Trophoblast cell (in vitro differentiated cells and primary cell): ENCODE results near the gene MICU1.

Source experiments
- DNase-seq, 2 donors: peaks; one replicate each; pipeline ENCODE4 v3.0.0-alpha.2; 2016
- H2AFZ ChIP-seq: 2 replicates; pipeline ENCODE4 v1.6.1; 2013; ENCODE audit warnings: low read length, moderate library complexity, mild to moderate bottlenecking; ENCODE audit not compliant: insufficient read depth, poor library complexity
- H2AK5ac ChIP-seq: 2 replicates; pipeline ENCODE4 v1.6.1; 2013; ENCODE audit warnings: mild to moderate bottlenecking, low read length
- H2BK120ac ChIP-seq: 2 replicates; pipeline ENCODE4 v1.6.1; 2013; ENCODE audit warnings: low read length, mild to moderate bottlenecking, moderate library complexity; ENCODE audit not compliant: insufficient read depth, poor library complexity
- H2BK12ac ChIP-seq: 2 replicates; pipeline ENCODE4 v1.6.1; 2013; ENCODE audit warnings: mild to moderate bottlenecking, low read length, moderate library complexity
- H2BK5ac ChIP-seq: 2 replicates; pipeline ENCODE4 v1.6.1; 2013; ENCODE audit warnings: low read length, low read depth, moderate library complexity, mild to moderate bottlenecking; ENCODE audit not compliant: poor library complexity
- H3K14ac ChIP-seq: 2 replicates; pipeline ENCODE4 v1.6.1; 2013; ENCODE audit warnings: mild to moderate bottlenecking, low read length
- H3K18ac ChIP-seq: 2 replicates; pipeline ENCODE4 v1.6.1; 2013; ENCODE audit warnings: mild to moderate bottlenecking, low read length
- H3K23ac ChIP-seq: 2 replicates; pipeline ENCODE4 v1.6.1; 2013; ENCODE audit warnings: low read length
- H3K27ac ChIP-seq: 2 replicates; pipeline ENCODE4 v1.5.1; 2013; ENCODE audit warnings: low read depth, mild to moderate bottlenecking, inconsistent platforms, low read length, moderate library complexity
- H3K27me3 ChIP-seq: 2 replicates; pipeline ENCODE4 v1.6.1; 2013; ENCODE audit warnings: inconsistent platforms, mild to moderate bottlenecking, low read length, moderate library complexity; ENCODE audit not compliant: insufficient read depth
- H3K36me3 ChIP-seq, 2 experiments: 1 replicate in 1 of 2; 2 replicates in 1 of 2; pipeline ENCODE4 v1.6.1; 2013; ENCODE audit warnings: low read length in 2 of 2, mild to moderate bottlenecking in 2 of 2, moderate library complexity in 1 of 2; ENCODE audit not compliant: insufficient read depth in 2 of 2, control insufficient read depth in 1 of 2
- H3K4ac ChIP-seq: 2 replicates; pipeline ENCODE4 v1.6.1; 2013; ENCODE audit warnings: low read depth, mild to moderate bottlenecking, low read length, moderate library complexity
- H3K4me1 ChIP-seq, 2 experiments: 1 replicate in 1 of 2; 2 replicates in 1 of 2; pipeline ENCODE4 v1.6.1; 2013; ENCODE audit warnings: low read length in 2 of 2, mild to moderate bottlenecking in 2 of 2, moderate library complexity in 1 of 2; ENCODE audit not compliant: insufficient read depth in 2 of 2, control insufficient read depth in 1 of 2
- H3K4me2 ChIP-seq: 2 replicates; pipeline ENCODE4 v1.6.1; 2013; ENCODE audit warnings: inconsistent platforms, mild to moderate bottlenecking, low read length, moderate library complexity
- H3K4me3 ChIP-seq: 2 replicates; pipeline ENCODE4 v1.5.1; 2013; ENCODE audit warnings: mild to moderate bottlenecking, low read depth, low read length, inconsistent platforms
- H3K79me1 ChIP-seq: one replicate; pipeline ENCODE4 v1.6.1; 2013; ENCODE audit warnings: low read length
- H3K79me2 ChIP-seq: 2 replicates; pipeline ENCODE4 v1.6.1; 2013; ENCODE audit warnings: low read length, mild to moderate bottlenecking; ENCODE audit not compliant: control insufficient read depth, insufficient read depth, poor library complexity
- H3K9ac ChIP-seq: 2 replicates; pipeline ENCODE4 v1.6.1; 2013; ENCODE audit warnings: mild to moderate bottlenecking, low read length
- H3K9me3 ChIP-seq: 2 replicates; pipeline ENCODE4 v1.6.1; 2013; ENCODE audit warnings: low read depth, mild to moderate bottlenecking, control low read depth, inconsistent platforms, low read length; ENCODE audit not compliant: insufficient read depth
- H4K12ac ChIP-seq: 2 replicates; pipeline ENCODE4 v1.6.1; 2013; ENCODE audit warnings: low read depth, mild to moderate bottlenecking, low read length, moderate library complexity
- H4K8ac ChIP-seq: 2 replicates; pipeline ENCODE4 v1.6.1; 2013; ENCODE audit warnings: low read depth, mild to moderate bottlenecking, low read length, moderate library complexity
- H4K91ac ChIP-seq: one replicate; pipeline ENCODE4 v1.6.1; 2013; ENCODE audit warnings: low read depth, mild to moderate bottlenecking, low read length, moderate library complexity
- WGBS: extraction: QIAGEN DNeasy Blood & Tissue Kit; methylation state at CpG from one replicate; pipeline ENCODE4 v1.1.7; 2013; ENCODE audit warnings: missing lambda C conversion rate; ENCODE audit not compliant: insufficient read length, insufficient coverage; ENCODE audit errors: extremely low coverage; 5-methylcytosine and 5-hydroxymethylcytosine counted together

MICU1 gene

DNA sequence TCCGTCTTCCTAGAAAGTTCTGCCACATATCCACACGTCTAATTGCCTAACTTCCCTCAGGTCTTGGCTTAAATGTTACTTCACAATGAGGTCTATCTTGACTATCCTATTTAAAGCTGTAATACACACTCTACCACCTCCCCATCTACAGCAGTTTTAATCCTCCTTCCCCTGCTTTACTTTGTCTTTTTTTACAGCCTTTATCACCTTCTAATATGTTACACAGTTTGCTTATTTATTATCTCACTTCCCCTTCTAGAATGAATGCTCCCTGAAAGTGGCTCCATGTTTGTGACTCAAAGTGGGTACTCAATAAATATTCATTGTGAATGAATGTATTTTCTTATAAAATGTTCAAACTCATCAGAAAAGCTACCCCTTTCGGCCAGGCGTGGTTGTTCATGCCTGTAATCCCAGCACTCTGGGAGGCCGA lies 13.6 kb upstream of the MICU1 start:
- Histone ChIP-seq H3K79me2 (no peaks in the 10 kb centered on the region), H3K4me1 (no peaks in the 10 kb centered on the region), H2BK120ac (no peak overlapping the region), H2AFZ (no peak overlapping the region), H3K4me2 (no peak overlapping the region), H2BK12ac (no peak overlapping the region), H3K4me3 (no peak overlapping the region), H3K9ac (no peak overlapping the region), H3K27ac (no peak overlapping the region), H3K27me3 (no peaks in the 10 kb centered on the region), H3K36me3 (no peaks in the 10 kb centered on the region), H3K4ac (no peak overlapping the region), H2BK5ac (no peak overlapping the region), H3K23ac (no peak overlapping the region), H4K12ac (no peak overlapping the region), H2AK5ac (no peak overlapping the region), H3K79me1 (no peaks in the 10 kb centered on the region), H4K91ac (no peak overlapping the region), H3K9me3 (no peaks in the 10 kb centered on the region), H3K18ac (no peak overlapping the region), H3K14ac (no peak overlapping the region), H4K8ac (no peak overlapping the region)
- WGBS: no CpG with 5 or more reads among the region's 5 CpGs
- DNase-seq: no peak

DNA sequence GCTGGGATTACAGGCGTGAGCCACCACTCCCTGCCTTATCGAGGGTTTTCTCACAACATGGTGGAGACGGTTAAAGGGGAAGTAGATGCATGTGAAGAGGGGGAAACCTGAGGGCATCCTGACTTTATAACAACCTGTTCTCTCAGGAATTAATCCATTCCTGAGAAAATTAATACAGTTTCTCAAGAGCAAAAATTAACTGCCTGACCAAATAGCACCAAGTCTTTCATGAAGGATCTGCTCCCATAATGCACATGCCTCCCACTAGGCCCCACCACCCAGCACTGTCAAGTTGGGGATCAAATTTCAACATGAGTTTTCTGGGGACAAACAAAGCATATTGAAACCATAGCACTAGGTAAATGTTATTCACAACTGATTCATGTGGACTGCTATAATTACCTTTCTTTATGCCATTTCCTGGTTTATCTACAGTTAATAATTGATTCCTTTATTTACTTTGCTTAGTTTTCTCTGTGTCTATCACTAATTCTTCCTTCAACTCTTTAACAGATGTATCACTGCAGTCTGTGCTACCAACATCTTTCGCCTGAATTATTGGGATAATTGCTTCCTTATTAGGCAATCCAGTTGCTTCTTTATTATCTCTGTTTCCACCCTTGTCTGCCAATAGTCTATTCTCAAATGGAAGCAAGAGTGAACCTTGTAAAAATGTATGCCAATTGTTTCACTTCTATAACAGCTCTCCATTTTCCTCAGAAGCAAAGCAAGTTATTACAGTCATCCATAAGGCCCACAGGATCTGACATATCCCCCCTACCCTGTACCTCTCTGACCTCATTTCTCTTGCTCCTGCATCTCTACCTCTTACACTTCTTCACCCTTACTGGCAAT lies 12.9 kb upstream of the MICU1 start:
- H2AFZ ChIP-seq: no peak overlapping the region
- H3K4me2 ChIP-seq: no peak overlapping the region
- H3K9ac ChIP-seq: no peak overlapping the region
- no peak overlapping the region for H4K8ac ChIP-seq
- H3K18ac ChIP-seq: no peak overlapping the region
- no peak overlapping the region for H2BK5ac ChIP-seq
- no peak for DNase-seq
- no peak overlapping the region for H2AK5ac ChIP-seq
- H3K9me3 ChIP-seq: no peaks in the 10 kb centered on the region
- no peak overlapping the region for H3K14ac ChIP-seq
- no peaks in the 10 kb centered on the region for H3K27me3 ChIP-seq
- no peak overlapping the region for H4K12ac ChIP-seq
- no peaks in the 10 kb centered on the region for H3K36me3 ChIP-seq
- no peak overlapping the region for H3K23ac ChIP-seq
- H3K79me1 ChIP-seq: no peaks in the 10 kb centered on the region
- H2BK12ac ChIP-seq: no peak overlapping the region
- WGBS: no CpG with 5 or more reads among the region's 4 CpGs
- H3K79me2 ChIP-seq: no peaks in the 10 kb centered on the region
- H4K91ac ChIP-seq: no peak overlapping the region
- no peak overlapping the region for H3K4ac ChIP-seq
- H3K4me3 ChIP-seq: no peak overlapping the region
- no peaks in the 10 kb centered on the region for H3K4me1 ChIP-seq
- no peak overlapping the region for H2BK120ac ChIP-seq
- H3K27ac ChIP-seq: no peak overlapping the region

DNA sequence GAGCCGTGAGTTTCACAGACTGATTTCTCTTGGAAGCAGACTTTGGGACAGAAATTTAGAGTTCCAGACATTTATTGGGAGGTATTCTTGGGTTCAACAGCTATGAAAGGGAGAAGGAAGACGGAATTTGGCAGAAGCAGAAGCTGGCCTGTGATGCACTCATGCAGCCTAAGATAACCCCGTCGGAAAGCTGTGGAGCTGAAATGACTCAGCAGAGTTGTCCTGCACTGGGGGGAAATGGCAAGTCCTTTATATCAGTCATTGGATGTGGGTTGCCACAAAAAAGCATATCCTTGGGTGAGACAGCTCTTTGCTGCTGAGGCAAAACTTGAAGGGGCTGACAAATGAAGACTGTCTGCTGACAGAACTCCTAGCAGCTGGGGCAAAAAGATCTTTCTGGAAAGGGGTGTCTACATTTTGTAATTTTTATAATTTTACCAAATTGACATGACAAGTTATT lies 11.5 kb upstream of the MICU1 start:
- Histone ChIP-seq H3K36me3 (no peaks in the 10 kb centered on the region), H2AFZ (no peak overlapping the region), H2AK5ac (no peak overlapping the region), H3K14ac (no peak overlapping the region), H2BK5ac (no peak overlapping the region), H2BK120ac (no peak overlapping the region), H3K79me2 (no peaks in the 10 kb centered on the region), H3K9me3 (no peaks in the 10 kb centered on the region), H3K18ac (no peak overlapping the region), H3K27me3 (no peaks in the 10 kb centered on the region), H3K23ac (no peak overlapping the region), H4K12ac (no peak overlapping the region), H3K4me2 (no peak overlapping the region), H4K91ac (no peak overlapping the region), H3K79me1 (no peaks in the 10 kb centered on the region), H3K4ac (no peak overlapping the region), H3K27ac (no peak overlapping the region), H3K9ac (no peak overlapping the region), H3K4me3 (no peak overlapping the region), H3K4me1 (no peaks in the 10 kb centered on the region), H2BK12ac (no peak overlapping the region), H4K8ac (no peak overlapping the region)
- peak; percentile 9 to 21 for DNase-seq
- WGBS: no CpG with 5 or more reads among the region's 4 CpGs

DNA sequence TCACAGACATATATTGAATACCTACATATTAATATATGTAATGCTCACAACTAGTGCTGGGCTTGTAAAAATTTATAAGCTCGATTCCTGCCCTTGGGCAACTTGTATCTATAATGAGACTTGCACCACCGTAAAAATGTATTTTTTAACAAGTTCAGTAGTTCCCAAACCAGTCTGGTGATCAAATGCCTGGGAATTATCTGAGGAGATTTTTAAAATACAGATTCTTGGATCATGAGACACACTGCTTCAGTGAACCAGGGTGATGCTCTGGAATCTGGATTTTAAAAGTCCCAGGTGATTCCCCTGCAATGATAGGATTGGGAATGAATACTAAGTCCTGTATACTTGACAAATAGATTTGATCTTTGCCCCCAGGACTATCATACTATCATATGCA lies 4.3 kb upstream of the MICU1 start:
- Histone ChIP-seq H3K79me1 (peaks cover 3% of the 10 kb centered on the region), H3K4ac (no peak overlapping the region)
- WGBS: no CpG with 5 or more reads among the region's 2 CpGs

More for the DNA sequence above, 4.3 kb upstream of the MICU1 start:
- Histone ChIP-seq H4K91ac (no peak overlapping the region), H3K9me3 (no peaks in the 10 kb centered on the region), H3K27ac (no peak overlapping the region), H3K4me1 (no peaks in the 10 kb centered on the region), H3K4me3 (no peak overlapping the region), H4K12ac (no peak overlapping the region), H3K18ac (no peak overlapping the region), H3K27me3 (no peaks in the 10 kb centered on the region), H4K8ac (no peak overlapping the region), H3K14ac (no peak overlapping the region), H2BK5ac (no peak overlapping the region), H2AK5ac (no peak overlapping the region), H3K79me2 (peaks cover 4% of the 10 kb centered on the region), H2AFZ (no peak overlapping the region), H2BK12ac (no peak overlapping the region), H3K36me3 (no peaks in the 10 kb centered on the region), H3K23ac (no peak overlapping the region), H3K4me2 (no peak overlapping the region), H3K9ac (no peak overlapping the region), H2BK120ac (no peak overlapping the region)
- DNase-seq: peak; percentile 6 to 73
